Breast epithelium (tissue), 4 donors: ENCODE measurements around the gene NEURL4. TPM values are rescaled to one million over a fixed set of nuclear protein-coding genes. Genes with fewer than 3 reads are reported as not detected.

ENCODE experiments used
- DNase-seq, 2 donors: peaks; one replicate each; pipeline ENCODE4 v3.0.0-alpha.2; 2019; ENCODE audit warnings: low spot score in 2 of 2
- H3K27ac ChIP-seq, 2 donors: fragments of 200-600 bp; sonication (generic) in 1 of 2; one replicate each; pipeline ENCODE4 v1.5.1; 2016 to 2019; ENCODE audit warnings: mild to moderate bottlenecking in 1 of 2
- H3K27me3 ChIP-seq, 2 donors: fragments of 200-600 bp; sonication (generic) in 1 of 2; one replicate each; pipeline versions ENCODE4 v1.5.1 to v1.6.0; 2017 to 2019; ENCODE audit warnings: control low read depth in 1 of 2, mild to moderate bottlenecking in 1 of 2
- H3K36me3 ChIP-seq: fragments of 200-600 bp; one replicate; pipeline ENCODE4 v1.5.1; 2019
- H3K4me1 ChIP-seq, 2 donors: fragments of 200-600 bp; sonication (generic); one replicate each; pipeline ENCODE4 v1.5.1; 2016 to 2019; ENCODE audit warnings: control low read depth in 1 of 2
- H3K4me3 ChIP-seq, 3 donors: fragments of 200-600 bp; sonication (generic); 1 replicate in 2 of 3; 2 replicates in 1 of 3; pipeline ENCODE4 v1.5.1; 2016 to 2019; ENCODE audit warnings: mild to moderate bottlenecking in 3 of 3, moderate library complexity in 2 of 3
- H3K9me3 ChIP-seq, 2 donors: fragments of 200-600 bp; sonication (generic) in 1 of 2; one replicate each; pipeline ENCODE4 v1.5.1; 2016 to 2019; ENCODE audit warnings: control low read depth in 1 of 2
- POLR2A ChIP-seq: fragments of 450-650 bp; IDR thresholded peaks from one replicate; pipeline ENCODE4 v1.6.1; 2016; ENCODE audit warnings: antibody characterized with exemption, mild to moderate bottlenecking, moderate library complexity
- POLR2AphosphoS5 ChIP-seq, 3 donors: sonication (generic); formaldehyde crosslinking; IDR thresholded peaks; one replicate each; pipeline ENCODE4 v1.6.1; 2017; ENCODE audit warnings: antibody characterized with exemption in 3 of 3
- intact Hi-C: fragments of 100-400 bp; cut with DNase I; formaldehyde crosslinking; loops from one replicate; pipeline ENCODE4 v1.15.1; 2023; ENCODE audit warnings: low total_unique reads
- total RNA-seq, 3 donors: library from RNA; depleted of rRNA; stranded (reverse); fragments of >200 nt; gene quantifications; one replicate each; pipeline ENCODE4 v1.1.0, GENCODE V29; 2016
- TF ChIP-seq, protein P1 (sequence below), 3 donors: fragments of 450-650 bp; IDR thresholded peaks; one replicate each; pipeline ENCODE4 v1.5.1; 2016 to 2017; ENCODE audit warnings: antibody characterized with exemption in 3 of 3, mild to moderate bottlenecking in 3 of 3, moderate library complexity in 3 of 3

NEURL4 gene
- total RNA-seq, 3 donors from 2014 or later = 15.0 to 22.9 (median 17.4) TPM

DNA sequence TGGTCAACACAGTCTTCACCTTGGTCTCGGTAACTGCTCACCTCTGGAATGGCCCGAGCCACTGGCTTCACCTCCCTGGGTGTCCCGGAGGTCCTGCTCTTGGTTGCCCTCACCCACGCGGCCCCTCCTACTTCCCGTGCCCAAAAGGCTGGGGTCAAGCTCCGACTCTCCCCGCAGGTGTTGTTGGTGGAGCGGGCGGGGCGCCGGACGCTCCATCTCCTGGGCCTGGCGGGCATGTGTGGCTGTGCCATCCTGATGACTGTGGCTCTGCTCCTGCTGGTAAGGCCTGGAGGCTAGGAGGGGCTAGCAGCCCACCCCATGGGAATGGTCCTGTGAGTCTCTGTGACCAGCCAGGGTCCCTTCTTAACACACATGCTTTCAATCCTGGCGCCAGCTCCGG is 44.2 kb downstream of the NEURL4 start:
- Histone ChIP-seq H3K9me3 (no peaks in the 10 kb centered on the region), H3K4me3 (no peak overlapping the region), H3K4me1 (peaks cover 5 to 11% of the 10 kb centered on the region in 2 donors), H3K27me3 (no peaks in the 10 kb centered on the region), H3K36me3 (no peaks in the 10 kb centered on the region), H3K27ac (no peak overlapping the region)
- DNase-seq = no peak
- TF ChIP-seq POLR2A (no peak), POLR2AphosphoS5 (IDR thresholded peaks at IDR 0.05) (no peak)
- TF ChIP-seq, protein P1, sequence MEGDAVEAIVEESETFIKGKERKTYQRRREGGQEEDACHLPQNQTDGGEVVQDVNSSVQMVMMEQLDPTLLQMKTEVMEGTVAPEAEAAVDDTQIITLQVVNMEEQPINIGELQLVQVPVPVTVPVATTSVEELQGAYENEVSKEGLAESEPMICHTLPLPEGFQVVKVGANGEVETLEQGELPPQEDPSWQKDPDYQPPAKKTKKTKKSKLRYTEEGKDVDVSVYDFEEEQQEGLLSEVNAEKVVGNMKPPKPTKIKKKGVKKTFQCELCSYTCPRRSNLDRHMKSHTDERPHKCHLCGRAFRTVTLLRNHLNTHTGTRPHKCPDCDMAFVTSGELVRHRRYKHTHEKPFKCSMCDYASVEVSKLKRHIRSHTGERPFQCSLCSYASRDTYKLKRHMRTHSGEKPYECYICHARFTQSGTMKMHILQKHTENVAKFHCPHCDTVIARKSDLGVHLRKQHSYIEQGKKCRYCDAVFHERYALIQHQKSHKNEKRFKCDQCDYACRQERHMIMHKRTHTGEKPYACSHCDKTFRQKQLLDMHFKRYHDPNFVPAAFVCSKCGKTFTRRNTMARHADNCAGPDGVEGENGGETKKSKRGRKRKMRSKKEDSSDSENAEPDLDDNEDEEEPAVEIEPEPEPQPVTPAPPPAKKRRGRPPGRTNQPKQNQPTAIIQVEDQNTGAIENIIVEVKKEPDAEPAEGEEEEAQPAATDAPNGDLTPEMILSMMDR (IDR thresholded peaks at IDR 0.05) = no peak
- intact Hi-C loops = no loop called here

DNA sequence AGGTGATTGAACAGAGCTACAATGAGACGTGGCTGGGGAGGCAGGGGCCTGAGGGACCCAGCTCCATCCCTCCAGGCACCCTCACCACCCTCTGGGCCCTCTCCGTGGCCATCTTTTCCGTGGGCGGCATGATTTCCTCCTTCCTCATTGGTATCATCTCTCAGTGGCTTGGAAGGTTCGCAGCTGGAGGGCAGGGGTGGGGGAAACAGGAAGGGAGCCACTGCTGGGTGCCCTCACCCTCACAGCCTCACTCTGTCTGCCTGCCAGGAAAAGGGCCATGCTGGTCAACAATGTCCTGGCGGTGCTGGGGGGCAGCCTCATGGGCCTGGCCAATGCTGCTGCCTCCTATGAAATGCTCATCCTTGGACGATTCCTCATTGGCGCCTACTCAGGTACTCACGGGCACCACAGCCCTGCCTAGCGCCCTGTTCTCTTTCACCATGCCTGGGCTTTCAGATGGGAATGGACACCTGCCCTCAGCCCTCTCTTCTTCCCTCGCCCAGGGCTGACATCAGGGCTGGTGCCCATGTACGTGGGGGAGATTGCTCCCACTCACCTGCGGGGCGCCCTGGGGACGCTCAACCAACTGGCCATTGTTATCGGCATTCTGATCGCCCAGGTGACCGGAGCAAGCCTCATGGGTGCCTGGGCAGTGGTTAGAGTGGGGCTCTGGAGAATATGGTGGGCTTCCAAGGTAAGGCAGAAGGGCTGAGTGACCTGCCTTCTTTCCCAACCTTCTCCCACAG is 45.5 kb downstream of the NEURL4 start:
- H3K27ac ChIP-seq = no peak overlapping the region
- intact Hi-C loops = no loop called here
- H3K4me1 ChIP-seq = peaks cover 5 to 11% of the 10 kb centered on the region in 2 donors
- no peaks in the 10 kb centered on the region for H3K36me3 ChIP-seq
- H3K27me3 ChIP-seq = no peaks in the 10 kb centered on the region
- H3K9me3 ChIP-seq = no peaks in the 10 kb centered on the region
- H3K4me3 ChIP-seq = no peak overlapping the region
- no peak for DNase-seq
- TF ChIP-seq POLR2AphosphoS5 (IDR thresholded peaks at IDR 0.05) (no peak), POLR2A (no peak)
- TF ChIP-seq, protein P1 (IDR thresholded peaks at IDR 0.05) = no peak

DNA sequence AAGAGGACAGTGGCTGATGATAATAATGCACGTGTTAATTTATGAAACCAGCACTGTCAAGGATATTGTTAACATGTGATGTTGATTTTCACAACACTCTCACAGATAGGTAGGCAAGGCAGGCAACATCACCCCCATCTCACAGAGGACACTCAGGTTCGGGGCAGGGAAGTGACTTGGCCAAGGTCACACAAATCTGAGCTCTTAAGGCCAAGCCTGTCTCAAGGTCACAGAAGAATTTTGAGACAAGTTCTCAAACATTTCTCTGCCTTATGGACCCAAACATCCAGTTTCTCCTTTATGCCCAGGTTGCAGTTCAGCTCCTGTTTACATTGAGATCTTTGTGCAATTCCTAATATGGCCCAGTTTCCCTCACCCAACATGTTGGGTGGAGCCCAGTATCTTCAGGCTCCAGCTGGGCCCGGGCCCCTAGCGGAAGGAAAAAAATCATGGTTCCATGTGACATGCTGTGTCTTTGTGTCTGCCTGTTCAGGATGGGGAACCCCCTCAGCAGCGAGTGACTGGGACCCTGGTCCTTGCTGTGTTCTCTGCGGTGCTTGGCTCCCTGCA is 46.3 kb downstream of the NEURL4 start:
- intact Hi-C loops = no loop called here
- DNase-seq = no peak

DNA sequence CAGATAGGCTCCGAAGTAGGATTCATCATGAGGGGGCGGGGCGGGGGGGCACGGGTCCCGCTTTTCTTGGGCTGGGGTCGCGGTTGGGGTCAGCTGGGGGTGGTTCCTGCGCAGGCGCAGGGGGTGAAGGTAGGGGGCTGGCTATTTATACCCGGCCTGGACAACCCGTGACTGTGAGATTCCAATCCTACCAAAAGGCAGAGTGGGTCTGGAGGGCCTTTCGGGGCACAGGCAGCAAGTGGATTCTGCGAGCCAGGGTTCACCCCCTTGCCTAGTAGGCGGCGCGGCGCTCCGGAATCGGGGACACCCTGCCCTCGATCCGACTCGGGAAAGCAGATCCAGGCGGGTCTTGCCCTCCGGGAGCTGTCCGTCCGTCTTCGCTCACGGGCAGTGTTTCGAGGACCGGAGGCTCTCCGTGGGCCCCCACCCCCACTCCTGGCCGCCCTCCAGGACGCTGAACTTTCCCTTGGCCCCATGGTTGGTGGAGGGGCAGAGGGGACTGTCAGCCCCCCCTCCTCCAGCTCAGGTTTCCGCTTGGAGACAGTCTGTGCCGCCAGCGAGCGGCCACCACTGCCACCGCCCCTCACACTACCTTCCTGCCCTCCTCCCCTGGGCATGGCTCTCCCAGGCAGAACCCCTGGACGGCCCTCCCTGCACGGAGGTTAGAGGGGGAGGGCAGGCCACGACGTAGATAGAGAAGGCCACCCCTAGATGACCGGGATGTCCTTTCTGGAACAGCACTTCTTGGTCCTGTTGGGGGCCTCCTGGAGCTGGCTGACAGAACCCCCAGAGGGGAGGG is 47.0 kb downstream of the NEURL4 start:
- Histone ChIP-seq H3K27ac (peak overlapping the region; percentile 39 to 80), H3K4me1 (peaks cover 5 to 11% of the 10 kb centered on the region in 2 donors), H3K4me3 (peak overlapping the region; percentile 42 to 67 (median 52)), H3K36me3 (no peaks in the 10 kb centered on the region), H3K27me3 (no peaks in the 10 kb centered on the region), H3K9me3 (no peaks in the 10 kb centered on the region)
- no peak for DNase-seq
- intact Hi-C loops = loop anchor here (2.0 kb wide), 2 partner anchors 13 to 79 kb away; partner anchors contain the start of gene YBX2
- TF ChIP-seq POLR2AphosphoS5 (IDR thresholded peaks at IDR 0.05) (peak in 1 of 3 donors; percentile 13), POLR2A (no peak)

More for the DNA sequence above, 46.3 kb downstream of the NEURL4 start:
- Histone ChIP-seq H3K27me3 (no peaks in the 10 kb centered on the region), H3K27ac (no peak overlapping the region), H3K4me1 (peaks cover 5 to 11% of the 10 kb centered on the region in 2 donors), H3K9me3 (no peaks in the 10 kb centered on the region), H3K4me3 (peak overlapping the region in 2 of 3 donors; percentile 42 to 67), H3K36me3 (no peaks in the 10 kb centered on the region)
- TF ChIP-seq POLR2AphosphoS5 (IDR thresholded peaks at IDR 0.05) (no peak), POLR2A (no peak)
- TF ChIP-seq, protein P1 (IDR thresholded peaks at IDR 0.05) = no peak

DNA sequence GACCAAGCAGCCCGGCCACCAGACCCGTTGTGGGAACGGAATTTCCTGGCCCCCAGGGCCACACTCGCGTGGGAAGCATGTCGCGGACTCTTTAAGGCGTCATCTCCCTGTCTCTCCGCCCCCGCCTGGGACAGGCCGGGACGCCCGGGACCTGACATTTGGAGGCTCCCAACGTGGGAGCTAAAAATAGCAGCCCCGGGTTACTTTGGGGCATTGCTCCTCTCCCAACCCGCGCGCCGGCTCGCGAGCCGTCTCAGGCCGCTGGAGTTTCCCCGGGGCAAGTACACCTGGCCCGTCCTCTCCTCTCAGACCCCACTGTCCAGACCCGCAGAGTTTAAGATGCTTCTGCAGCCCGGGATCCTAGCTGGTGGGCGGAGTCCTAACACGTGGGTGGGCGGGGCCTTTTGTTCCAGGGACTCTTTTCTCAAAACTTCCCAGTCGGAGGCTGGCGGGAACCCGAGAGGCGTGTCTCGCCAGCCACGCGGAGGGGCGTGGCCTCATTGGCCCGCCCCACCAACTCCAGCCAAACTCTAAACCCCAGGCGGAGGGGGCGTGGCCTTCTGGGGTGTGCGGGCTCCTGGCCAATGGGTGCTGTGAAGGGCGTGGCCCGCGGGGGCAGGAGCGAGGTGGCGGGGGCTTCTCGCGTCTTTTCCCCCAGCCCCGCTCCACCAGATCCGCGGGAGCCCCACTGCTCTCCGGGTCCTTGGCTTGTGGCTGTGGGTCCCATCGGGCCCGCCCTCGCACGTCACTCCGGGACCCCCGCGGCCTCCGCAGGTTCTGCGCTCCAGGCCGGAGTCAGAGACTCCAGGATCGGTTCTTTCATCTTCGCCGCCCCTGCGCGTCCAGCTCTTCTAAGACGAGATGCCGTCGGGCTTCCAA is 47.8 kb downstream of the NEURL4 start, which contains the start of gene SLC2A4:
TSS of gene SLC2A4 (plus strand) at position 645 of the 879 bp plus-strand sequence. CDS start at position 862, 217 bp downstream.
- Histone ChIP-seq H3K27me3 (no peaks in the 10 kb centered on the region), H3K9me3 (no peaks in the 10 kb centered on the region), H3K36me3 (no peaks in the 10 kb centered on the region), H3K27ac (peak within 1 kb of the TSS; percentile 80 to 88), H3K4me1 (peaks cover 5 to 11% of the 10 kb centered on the region in 2 donors), H3K4me3 (peak within 1 kb of the TSS; percentile 42 to 67 (median 52))
- peak; percentile 91 to 93 for DNase-seq
- intact Hi-C loops = loop anchor here (2.0 kb wide), 2 partner anchors 13 to 79 kb away; partner anchors contain the start of gene YBX2
- TF ChIP-seq, protein P1 (IDR thresholded peaks at IDR 0.05) = no peak
- TF ChIP-seq POLR2A (no peak), POLR2AphosphoS5 (IDR thresholded peaks at IDR 0.05) (no peak)
